HG03135 (cell line): ENCODE results near the gene UXS1.

Experiments
- ATAC-seq: cut with Tn5 transposase; IDR thresholded peaks from one replicate; pipeline ENCODE4 v1.9.1; 2021; ENCODE audit warnings: mild to moderate bottlenecking, moderate library complexity; ENCODE audit not compliant: unreplicated experiment

UXS1 gene

GRCh38 chr2:106054880-106055655 is 139.0 kb downstream of the UXS1 start:
- no peak for ATAC-seq

GRCh38 chr2:106054321-106054720 is 139.8 kb downstream of the UXS1 start:
- ATAC-seq: no peak

DNA sequence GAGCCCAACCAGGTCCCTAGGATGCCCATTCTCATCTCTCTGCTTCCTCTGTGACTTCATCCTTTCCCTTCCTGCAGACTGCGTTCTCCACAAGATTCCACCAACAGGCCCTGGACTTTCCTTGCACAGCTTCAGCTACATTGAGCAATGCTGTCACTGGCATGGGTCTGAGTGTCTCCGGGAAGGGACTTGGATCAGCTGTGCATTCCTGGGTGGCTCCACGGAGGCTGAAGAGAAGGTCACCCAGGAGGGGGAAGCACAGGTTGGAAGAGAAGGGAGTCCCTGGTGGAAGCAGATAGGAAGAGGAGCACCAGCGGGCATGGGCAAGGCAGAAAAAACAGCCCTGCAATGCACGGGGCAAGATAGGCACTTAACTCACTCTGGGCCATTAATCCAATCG is 140.5 kb downstream of the UXS1 start:
- ATAC-seq: no peak

GRCh38 chr2:106053116-106053515 is 141.0 kb downstream of the UXS1 start:
- ATAC-seq: no peak

GRCh38 chr2:106044859-106045258 is 149.2 kb downstream of the UXS1 start:
- no peak for ATAC-seq

DNA sequence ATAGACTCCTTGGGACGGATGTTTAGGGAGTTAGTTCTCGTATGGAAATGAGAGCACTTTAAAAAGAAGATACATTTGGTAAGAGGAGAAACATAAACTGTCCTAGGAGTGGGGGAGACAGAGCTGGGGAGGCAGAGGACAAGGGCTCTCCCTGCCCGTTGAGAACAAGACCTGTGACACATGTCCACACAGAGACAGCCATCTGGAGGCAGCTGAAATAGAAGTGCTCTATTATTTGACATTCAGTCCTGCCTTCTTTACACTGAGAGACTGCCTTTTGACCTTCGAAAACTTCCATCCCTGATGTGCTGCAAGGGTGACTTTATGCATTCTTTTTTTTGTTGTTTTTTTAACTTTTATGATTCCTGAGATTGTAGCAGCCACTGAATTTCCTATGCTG is 150.1 kb downstream of the UXS1 start:
- ATAC-seq: no peak
